Measurements from ENCODE around the gene ARL2. TPM values are rescaled to one million over a fixed set of nuclear protein-coding genes. Genes with fewer than 3 reads are reported as not detected.

Gene ARL2
- polyA plus RNA-seq, result 100 to 1,000 TPM in 1 of 4 donors, 10 to 100 TPM in 3; 72.0 to 121 (median 85.9) TPM
- long read RNA-seq, donor 1, transcript ARL2-203 (1 exons, 601 nt), result minor isoform, 9 of 145 reads
- long read RNA-seq, donor 1, transcript ARL2-201 (5 exons, 979 nt), result major isoform, 110 of 145 reads
- long read RNA-seq, donor 1, partial matches to known transcripts, result 14 of 145 reads
- long read RNA-seq, donor 1, other reads (novel, unspliced or antisense), result 0 of 145 reads
- long read RNA-seq, donor 2, transcript ARL2-201 (5 exons, 979 nt), result major isoform, 13 of 17 reads
- long read RNA-seq, donor 2, partial matches to known transcripts, result 0 of 17 reads
- long read RNA-seq, donor 2, other reads (novel, unspliced or antisense), result 0 of 17 reads
- long read RNA-seq, donor 3, transcript ARL2-201 (5 exons, 979 nt), result major isoform, 23 of 36 reads
- long read RNA-seq, donor 3, transcript ARL2-203 (1 exons, 601 nt), result minor isoform, 11 of 36 reads
- long read RNA-seq, donor 3, partial matches to known transcripts, result 0 of 36 reads
- long read RNA-seq, donor 3, other reads (novel, unspliced or antisense), result 0 of 36 reads
- long read RNA-seq, donor 4, partial matches to known transcripts, result 0 of 5 reads
- long read RNA-seq, donor 4, other reads (novel, unspliced or antisense), result 0 of 5 reads
- long read RNA-seq, donor 5, transcript ARL2-201 (5 exons, 979 nt), result major isoform, 18 of 25 reads
- long read RNA-seq, donor 5, transcript ARL2-203 (1 exons, 601 nt), result minor isoform, 6 of 25 reads
- long read RNA-seq, donor 5, partial matches to known transcripts, result 0 of 25 reads
- long read RNA-seq, donor 5, other reads (novel, unspliced or antisense), result 0 of 25 reads
- long read RNA-seq, donor 6, transcript ARL2-201 (5 exons, 979 nt), result major isoform, 31 of 49 reads
- long read RNA-seq, donor 6, partial matches to known transcripts, result 5 of 49 reads
- long read RNA-seq, donor 6, other reads (novel, unspliced or antisense), result 0 of 49 reads
- long read RNA-seq, donor 7, result 0 reads
- long read RNA-seq, donor 8, transcript ARL2-201 (5 exons, 979 nt), result major isoform, 5 of 6 reads
- long read RNA-seq, donor 8, partial matches to known transcripts, result 0 of 6 reads
- long read RNA-seq, donor 8, other reads (novel, unspliced or antisense), result 0 of 6 reads
- long read RNA-seq, donor 9, transcript ARL2-201 (5 exons, 979 nt), result major isoform, 7 of 11 reads
- long read RNA-seq, donor 9, partial matches to known transcripts, result 0 of 11 reads
- long read RNA-seq, donor 9, other reads (novel, unspliced or antisense), result 0 of 11 reads
- long read RNA-seq, donor 10, transcript ARL2-203 (1 exons, 601 nt), result minor isoform, 6 of 66 reads
- long read RNA-seq, donor 10, transcript ARL2-201 (5 exons, 979 nt), result major isoform, 54 of 66 reads
- long read RNA-seq, donor 10, partial matches to known transcripts, result 0 of 66 reads
- long read RNA-seq, donor 10, other reads (novel, unspliced or antisense), result 0 of 66 reads

DNA sequence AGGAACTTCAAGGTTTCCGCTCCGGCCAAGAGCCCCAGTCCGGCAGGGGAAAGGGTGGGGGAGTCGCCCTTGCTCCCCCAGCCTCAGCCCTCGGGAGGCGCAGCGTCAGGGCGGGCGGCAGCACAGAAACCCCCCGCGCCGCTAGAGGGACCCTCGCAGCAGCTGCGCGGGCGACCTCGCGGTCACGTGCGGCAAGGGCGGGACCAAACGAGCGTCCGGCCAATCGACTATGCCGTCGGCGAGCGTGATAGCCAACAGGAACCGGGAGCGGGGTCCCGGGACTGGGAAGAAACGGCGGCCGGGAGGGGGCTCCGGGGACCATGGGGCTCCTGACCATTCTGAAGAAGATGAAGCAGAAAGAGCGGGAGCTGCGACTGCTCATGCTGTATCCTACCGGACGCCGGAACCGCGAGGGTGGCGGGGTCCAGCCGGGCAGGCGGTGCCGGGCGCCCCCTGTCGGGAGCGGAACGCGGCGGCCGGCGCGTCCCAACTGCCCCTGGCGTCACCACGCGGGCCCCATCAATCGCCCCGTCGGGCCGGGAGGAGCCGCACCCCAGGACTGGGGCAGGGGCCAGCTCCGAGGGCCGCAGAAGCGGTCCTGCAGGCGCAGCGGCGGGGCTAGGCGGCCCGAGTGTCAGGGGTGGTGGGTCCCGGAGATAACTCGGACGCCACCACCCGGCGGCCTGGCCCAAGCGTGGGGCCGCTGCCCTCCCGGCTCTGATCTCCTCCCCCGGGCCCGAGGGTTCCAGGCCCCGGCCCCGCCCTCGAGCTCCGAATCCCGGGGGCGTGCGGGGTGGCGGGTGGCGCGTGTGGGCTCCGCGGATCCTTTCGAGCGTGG, at the start of gene ARL2:
TSS of gene ARL2 (plus strand) at position 273 of the 838 bp plus-strand sequence. CDS start at position 321, 48 bp downstream.
- peaks cover 0 to 24% (median 2%) of the 10 kb centered on the region in 3 donors for H3K36me3 ChIP-seq (ENCODE audit: control insufficient read depth in 3 of 3, insufficient read depth in 2 of 3, low read depth in 1 of 3, low read length in 3 of 3)
- DNase-seq (peak; percentile 87 to 96), FAIRE-seq (no peak)
- peaks cover 0 to 2% (median 0%) of the 10 kb centered on the region in 3 donors for H3K27me3 ChIP-seq (ENCODE audit: control insufficient read depth in 3 of 3, insufficient read depth in 3 of 3, low read length in 3 of 3)
- no peaks in the 10 kb centered on the region for H3K9me3 ChIP-seq (ENCODE audit: control insufficient read depth in 2 of 2, insufficient read depth in 1 of 2, low read depth in 1 of 2, low read length in 1 of 2)
- peak within 1 kb of the TSS; percentile 97 to 100 (median 98) for H3K27ac ChIP-seq (ENCODE audit: low read depth in 1 of 3, low read length in 2 of 3)
- WGBS, 3 donors, result 0 to 1% (median 0%) methylated on average over 73 to 96 of the region's 96 CpGs
- peak within 1 kb of the TSS; percentile 45 to 98 (median 76) for H3K4me3 ChIP-seq (ENCODE audit: low read depth in 1 of 3, low read length in 3 of 3)
- H3K4me1 ChIP-seq (ENCODE audit: control insufficient read depth in 3 of 3, insufficient read depth in 2 of 3, low read depth in 1 of 3, low read length in 2 of 3), result peaks cover 0 to 15% (median 0%) of the 10 kb centered on the region in 3 donors

GRCh38 chr11:64967375-64967774, 46.6 kb upstream of the ARL2 start:
- Histone ChIP-seq H3K4me3 (ENCODE audit: low read depth in 1 of 3, low read length in 3 of 3) (no peak overlapping the region), H3K4me1 (ENCODE audit: control insufficient read depth in 3 of 3, insufficient read depth in 2 of 3, low read depth in 1 of 3, low read length in 2 of 3) (peaks cover 2 to 13% (median 3%) of the 10 kb centered on the region in 3 donors), H3K27me3 (ENCODE audit: control insufficient read depth in 3 of 3, insufficient read depth in 3 of 3, low read length in 3 of 3) (peaks cover 0 to 6% (median 0%) of the 10 kb centered on the region in 3 donors), H3K27ac (ENCODE audit: low read depth in 1 of 3, low read length in 2 of 3) (no peak overlapping the region), H3K36me3 (ENCODE audit: control insufficient read depth in 3 of 3, insufficient read depth in 2 of 3, low read depth in 1 of 3, low read length in 3 of 3) (no peaks in the 10 kb centered on the region), H3K9me3 (ENCODE audit: control insufficient read depth in 2 of 2, insufficient read depth in 1 of 2, low read depth in 1 of 2, low read length in 1 of 2) (no peaks in the 10 kb centered on the region)
- 83 to 96% (median 87%) methylated on average over 3 of the region's 3 CpGs for WGBS, 3 donors
- FAIRE-seq (no peak), DNase-seq (no peak)

DNA sequence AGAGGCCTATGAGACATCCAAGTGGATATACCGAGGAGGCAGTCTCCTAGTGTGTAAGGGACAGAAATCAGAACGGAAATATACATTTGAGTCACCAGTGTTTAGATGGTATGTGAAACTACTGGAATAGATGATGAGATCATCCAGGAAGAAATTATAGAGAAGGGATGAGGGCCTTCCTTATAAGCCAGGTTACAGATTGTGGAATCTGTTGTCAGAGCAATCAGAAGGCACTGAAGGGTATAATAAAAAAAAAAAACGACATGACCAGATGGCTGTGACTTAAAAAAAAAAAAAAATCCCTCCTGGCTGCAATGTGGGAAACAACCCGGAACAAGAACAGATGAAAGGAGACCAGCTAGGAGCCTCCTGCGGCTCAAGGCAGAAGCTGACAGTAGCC, 44.8 kb upstream of the ARL2 start:
- Histone ChIP-seq H3K36me3 (ENCODE audit: control insufficient read depth in 3 of 3, insufficient read depth in 2 of 3, low read depth in 1 of 3, low read length in 3 of 3) (no peaks in the 10 kb centered on the region), H3K4me3 (ENCODE audit: low read depth in 1 of 3, low read length in 3 of 3) (no peak overlapping the region), H3K4me1 (ENCODE audit: control insufficient read depth in 3 of 3, insufficient read depth in 2 of 3, low read depth in 1 of 3, low read length in 2 of 3) (peaks cover 2 to 13% (median 3%) of the 10 kb centered on the region in 3 donors), H3K27ac (ENCODE audit: low read depth in 1 of 3, low read length in 2 of 3) (peak overlapping the region in 2 of 3 donors; percentile 36 to 46), H3K27me3 (ENCODE audit: control insufficient read depth in 3 of 3, insufficient read depth in 3 of 3, low read length in 3 of 3) (peaks cover 0 to 9% (median 0%) of the 10 kb centered on the region in 3 donors), H3K9me3 (ENCODE audit: control insufficient read depth in 2 of 2, insufficient read depth in 1 of 2, low read depth in 1 of 2, low read length in 1 of 2) (no peaks in the 10 kb centered on the region)
- DNase-seq (peak; percentile 58 to 61), FAIRE-seq (no peak)
- 21 to 35% (median 25%) methylated on average over 5 of the region's 5 CpGs for WGBS, 3 donors

- Histone ChIP-seq H3K36me3 (ENCODE audit: control insufficient read depth in 3 of 3, insufficient read depth in 2 of 3, low read depth in 1 of 3, low read length in 3 of 3) (no peaks in the 10 kb centered on the region), H3K27ac (ENCODE audit: low read depth in 1 of 3, low read length in 2 of 3) (peak overlapping the region in 1 of 3 donors; percentile 72), H3K9me3 (ENCODE audit: control insufficient read depth in 2 of 2, insufficient read depth in 1 of 2, low read depth in 1 of 2, low read length in 1 of 2) (no peaks in the 10 kb centered on the region), H3K27me3 (ENCODE audit: control insufficient read depth in 3 of 3, insufficient read depth in 3 of 3, low read length in 3 of 3) (peaks cover 0 to 9% (median 0%) of the 10 kb centered on the region in 3 donors), H3K4me3 (ENCODE audit: low read depth in 1 of 3, low read length in 3 of 3) (no peak overlapping the region), H3K4me1 (ENCODE audit: control insufficient read depth in 3 of 3, insufficient read depth in 2 of 3, low read depth in 1 of 3, low read length in 2 of 3) (peaks cover 2 to 13% (median 3%) of the 10 kb centered on the region in 3 donors)
- FAIRE-seq (no peak), DNase-seq (peak in 1 of 2 donors; percentile 74)
- WGBS, 3 donors, result 28 to 71% (median 36%) methylated on average over 8 of the region's 8 CpGs
Measured at GRCh38 chr11:64970731-64971151, 43.2 kb upstream of the ARL2 start.

DNA sequence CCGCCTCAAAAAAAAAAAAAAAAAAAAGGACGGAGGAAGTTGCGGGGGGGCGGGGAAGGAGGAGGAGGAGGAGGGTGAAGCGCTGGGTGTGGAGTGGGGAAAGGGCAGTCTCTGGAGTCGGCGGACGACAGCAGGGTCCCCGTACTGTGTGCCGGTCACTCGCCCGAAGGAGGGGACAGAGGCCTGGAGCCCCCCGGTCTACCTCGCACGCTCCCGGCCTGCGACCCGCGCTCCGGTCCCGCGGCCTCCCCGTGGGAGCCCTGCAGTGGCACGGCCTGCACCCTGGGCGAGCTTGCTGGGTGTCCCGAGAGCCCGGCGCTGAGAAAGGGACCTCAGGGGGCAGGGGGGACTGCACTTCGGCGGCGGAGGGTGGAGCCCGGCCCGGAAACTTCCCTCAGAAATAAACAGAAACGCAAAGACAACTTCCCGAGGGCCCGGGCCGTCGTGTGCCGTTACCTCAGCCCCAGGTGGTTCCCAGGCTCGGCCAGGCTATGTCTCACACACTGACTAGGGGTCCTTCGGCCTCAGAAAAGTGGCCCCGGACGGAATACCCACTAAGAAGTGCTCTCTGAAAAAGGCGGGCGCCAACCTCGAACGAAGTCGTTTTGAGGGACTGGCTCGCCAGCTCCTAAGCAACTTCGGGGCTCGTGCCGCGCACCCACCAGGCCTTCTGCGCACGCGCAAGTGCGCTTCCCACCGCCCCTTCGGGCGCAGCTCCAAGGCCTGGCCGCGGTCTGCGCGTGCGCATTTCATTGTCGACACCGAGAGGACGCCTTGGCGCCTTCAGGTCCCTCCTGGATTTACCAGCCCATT, 42.3 kb upstream of the ARL2 start, which contains the start of gene MAJIN:
TSS of gene MAJIN (minus strand) at position 688 of the 813 bp plus-strand sequence. CDS start 12,703 bp downstream, outside the sequence.
- H3K4me1 ChIP-seq (ENCODE audit: control insufficient read depth in 3 of 3, insufficient read depth in 2 of 3, low read depth in 1 of 3, low read length in 2 of 3), result peaks cover 2 to 13% (median 3%) of the 10 kb centered on the region in 3 donors
- FAIRE-seq, result no peak
- peak within 1 kb of the TSS in 2 of 3 donors; percentile 32 to 38 for H3K4me3 ChIP-seq (ENCODE audit: low read depth in 1 of 3, low read length in 3 of 3)

DNA sequence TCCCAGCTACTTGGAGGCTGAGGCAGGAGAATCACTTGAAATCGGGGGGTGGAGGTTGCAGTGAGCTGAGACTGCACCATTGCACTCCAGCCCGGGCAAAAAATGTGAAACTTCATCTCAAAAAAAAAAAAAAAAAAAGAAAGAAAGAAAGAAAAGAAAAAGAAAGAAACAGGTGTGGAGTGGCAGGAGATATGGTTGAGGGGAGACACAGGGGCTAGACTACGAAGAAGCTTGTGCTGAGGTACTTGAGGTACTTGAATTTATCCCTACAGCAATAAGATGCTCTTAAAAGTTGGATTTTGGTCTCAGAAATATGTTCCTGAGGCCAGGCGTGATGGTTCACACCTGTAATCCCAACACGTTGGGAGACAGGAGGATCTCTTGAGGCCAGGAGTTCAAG, 39.8 kb upstream of the ARL2 start:
- WGBS, 3 donors, result 72 to 83% (median 78%) methylated on average over 5 of the region's 5 CpGs
- FAIRE-seq (no peak), DNase-seq (no peak)
- Histone ChIP-seq H3K9me3 (ENCODE audit: control insufficient read depth in 2 of 2, insufficient read depth in 1 of 2, low read depth in 1 of 2, low read length in 1 of 2) (no peaks in the 10 kb centered on the region), H3K27ac (ENCODE audit: low read depth in 1 of 3, low read length in 2 of 3) (no peak overlapping the region), H3K4me1 (ENCODE audit: control insufficient read depth in 3 of 3, insufficient read depth in 2 of 3, low read depth in 1 of 3, low read length in 2 of 3) (peaks cover 2 to 13% (median 3%) of the 10 kb centered on the region in 3 donors), H3K36me3 (ENCODE audit: control insufficient read depth in 3 of 3, insufficient read depth in 2 of 3, low read depth in 1 of 3, low read length in 3 of 3) (no peaks in the 10 kb centered on the region), H3K27me3 (ENCODE audit: control insufficient read depth in 3 of 3, insufficient read depth in 3 of 3, low read length in 3 of 3) (peaks cover 0 to 9% (median 0%) of the 10 kb centered on the region in 3 donors), H3K4me3 (ENCODE audit: low read depth in 1 of 3, low read length in 3 of 3) (no peak overlapping the region)

More for the DNA sequence above, 42.3 kb upstream of the ARL2 start, which contains the start of gene MAJIN:
- peak; percentile 86 to 94 for DNase-seq
- H3K27ac ChIP-seq (ENCODE audit: low read depth in 1 of 3, low read length in 2 of 3), result peak within 1 kb of the TSS in 1 of 3 donors; percentile 72
- peaks cover 0 to 9% (median 0%) of the 10 kb centered on the region in 3 donors for H3K27me3 ChIP-seq (ENCODE audit: control insufficient read depth in 3 of 3, insufficient read depth in 3 of 3, low read length in 3 of 3)
- WGBS, 3 donors, result 21 to 27% (median 24%) methylated on average over 65 to 69 of the region's 69 CpGs
- H3K9me3 ChIP-seq (ENCODE audit: control insufficient read depth in 2 of 2, insufficient read depth in 1 of 2, low read depth in 1 of 2, low read length in 1 of 2), result no peaks in the 10 kb centered on the region
- no peaks in the 10 kb centered on the region for H3K36me3 ChIP-seq (ENCODE audit: control insufficient read depth in 3 of 3, insufficient read depth in 2 of 3, low read depth in 1 of 3, low read length in 3 of 3)
